ENCODE data around the gene CACNG3.
A peak's percentile ranks its signal among the peaks of the same experiment; 100 is the strongest.
"Not testable (repeated sequence)": the region's sequence is repeated elsewhere in the genome, so short reads cannot be mapped to it uniquely, and the experiment has no call there.

Gene CACNG3
- 0 to 0.07 reads per million in 2 donors for total RNA-seq

DNA sequence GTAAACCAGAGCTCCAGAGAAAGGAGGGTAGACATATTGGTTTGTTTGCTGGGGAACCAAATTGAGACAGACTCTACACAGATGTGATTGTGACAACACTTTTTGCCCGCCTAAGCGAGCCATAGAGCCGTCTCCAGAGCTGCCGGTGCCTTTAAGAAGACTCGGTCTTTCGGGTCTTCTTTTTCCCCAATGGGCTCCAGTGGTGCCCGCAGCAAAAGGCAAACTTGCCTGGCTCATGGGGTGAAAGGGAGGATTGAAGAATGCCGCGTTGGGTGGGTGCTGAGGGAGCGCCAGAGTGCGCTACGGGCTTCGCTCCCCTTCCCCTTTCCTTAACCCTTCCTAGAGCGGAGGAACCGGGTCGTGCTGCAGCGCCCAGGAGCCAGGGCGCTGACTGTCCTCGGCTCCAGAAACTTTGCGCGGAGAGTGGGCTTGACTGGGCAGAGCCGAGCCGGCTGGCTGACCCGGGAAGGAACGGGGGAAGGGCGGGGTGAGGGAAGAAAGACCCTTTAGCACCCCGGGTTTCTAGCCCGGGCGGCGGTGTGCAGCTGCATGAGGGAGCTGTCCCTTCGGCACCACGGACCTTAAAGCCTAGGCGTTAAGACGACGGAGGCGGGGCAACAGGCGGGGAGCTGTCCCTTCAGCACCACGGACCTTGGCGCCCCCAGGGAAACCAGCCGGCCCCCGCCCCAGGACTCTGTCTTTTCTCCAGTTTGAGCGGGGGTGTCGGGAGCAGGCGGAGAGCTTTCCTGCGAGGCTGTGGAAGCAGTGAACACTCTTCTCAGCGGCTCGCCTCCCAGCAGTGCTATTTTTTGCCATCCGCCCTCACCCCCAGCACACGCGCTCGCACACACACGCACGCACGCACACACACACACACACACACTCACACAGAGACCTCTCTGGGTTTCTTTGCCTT lies at the start of gene CACNG3:
CACNG3 (plus strand) TSS at position 880 of the 916 bp plus-strand sequence. CDS start 420 bp downstream, outside the sequence.
- DNase-seq = peak; percentile 38

DNA sequence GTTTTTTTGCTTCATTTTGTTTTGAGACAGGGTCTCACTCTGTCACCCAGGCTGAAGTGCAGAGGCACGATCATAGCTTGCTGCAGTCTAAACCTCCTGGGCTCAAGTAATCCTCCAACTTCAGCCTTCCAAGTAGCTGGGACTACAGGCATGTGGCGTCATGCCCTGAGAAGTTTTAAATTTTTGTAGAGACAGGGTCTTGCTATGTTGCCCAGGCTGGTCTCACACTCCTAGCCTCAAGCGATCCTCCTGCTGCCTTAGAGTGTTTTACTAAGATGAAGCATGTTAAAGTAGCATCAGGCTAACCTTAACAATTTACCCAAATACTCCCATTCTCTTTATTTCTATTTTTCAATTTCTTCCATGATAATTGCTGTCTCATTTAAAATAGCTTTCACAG lies 49.2 kb upstream of the CACNG3 start:
- DNase-seq = no peak

- DNase-seq = no peak
Observed at GRCh38 chr16:24208710-24209109, 47.4 kb upstream of the CACNG3 start.

- DNase-seq = no peak
Observed at GRCh38 chr16:24214992-24215391, 41.1 kb upstream of the CACNG3 start.

DNA sequence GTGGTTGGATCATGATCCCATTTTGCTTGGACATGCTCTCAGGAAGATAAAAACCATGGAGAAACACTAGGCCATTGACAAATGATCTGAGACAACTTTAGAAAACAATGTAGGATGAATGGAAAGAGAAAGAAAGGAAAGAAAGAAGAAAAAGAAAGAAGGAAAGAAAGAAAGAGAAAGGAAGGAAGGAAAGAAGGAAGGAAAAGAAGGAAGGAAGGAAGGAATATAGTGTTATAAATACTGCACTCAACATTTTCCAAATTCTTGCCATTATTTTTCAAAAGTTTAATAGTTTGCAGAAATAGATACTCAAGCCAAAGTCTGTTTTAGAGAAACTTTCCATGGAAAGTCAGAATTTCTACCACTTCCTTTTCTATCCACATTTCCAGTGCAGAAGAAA lies 39.2 kb upstream of the CACNG3 start:
- DNase-seq = no peak

- DNase-seq = no peak
Observed at GRCh38 chr16:24217461-24217860, 38.7 kb upstream of the CACNG3 start.

DNA sequence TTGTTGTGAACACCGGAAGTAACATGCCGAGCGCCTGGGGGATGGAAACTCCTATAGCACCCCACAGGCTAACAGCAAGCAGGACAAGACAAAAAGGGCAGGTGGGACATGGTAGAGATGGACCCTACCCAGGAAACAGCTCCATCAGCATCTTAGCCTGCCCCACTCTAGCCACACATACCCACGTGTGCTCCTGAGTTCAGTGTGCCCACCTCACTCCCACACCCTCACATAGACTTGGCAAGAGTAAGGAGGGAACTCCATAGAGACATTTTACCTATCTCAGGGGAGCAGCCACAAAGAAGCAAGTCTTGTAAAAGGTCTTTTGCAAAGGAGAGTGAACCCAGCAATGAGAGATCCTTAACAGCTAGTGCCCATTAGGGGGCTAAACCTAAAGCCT lies 37.8 kb upstream of the CACNG3 start:
- DNase-seq = no peak

DNA sequence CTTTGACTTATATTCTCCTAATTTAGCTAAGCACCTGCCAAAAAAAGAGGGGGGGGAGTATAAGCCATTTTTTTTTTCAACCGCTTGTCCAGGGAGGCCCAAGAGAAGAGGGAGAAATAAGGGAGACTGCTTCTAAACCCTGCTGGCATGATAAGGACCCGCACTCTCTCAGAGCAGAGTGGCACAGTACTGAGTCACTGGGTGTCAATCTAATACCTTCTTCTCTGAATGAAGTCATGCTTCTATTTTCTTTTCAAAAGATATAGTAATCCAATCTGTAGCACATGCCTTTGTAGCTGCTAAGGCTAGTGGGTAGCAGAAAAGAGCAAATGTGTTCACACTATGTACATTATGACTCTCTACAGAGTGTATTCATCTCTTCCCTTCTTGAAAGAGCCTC lies 34.9 kb upstream of the CACNG3 start:
- DNase-seq = no peak

DNA sequence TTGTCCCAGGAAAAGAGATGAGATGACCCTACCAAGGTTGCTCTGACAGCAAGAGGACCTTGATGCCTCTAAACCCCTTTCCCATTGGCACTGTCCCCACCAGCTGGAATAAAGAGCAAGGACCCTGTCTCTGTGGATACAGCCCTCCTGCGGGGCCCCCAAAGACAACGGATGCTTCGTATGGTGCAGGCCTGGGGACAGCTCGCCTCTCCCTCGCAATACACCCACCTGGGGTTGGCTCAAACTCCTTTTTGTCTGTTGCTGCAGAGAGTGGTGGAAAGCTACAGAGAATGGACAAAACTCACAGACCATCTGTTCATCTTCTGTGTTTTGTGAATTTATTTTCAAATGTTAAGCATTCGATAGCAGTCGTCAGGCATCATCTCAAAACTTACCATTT lies 27.6 kb upstream of the CACNG3 start:
- DNase-seq = no peak

- DNase-seq = no peak
Observed at GRCh38 chr16:24232936-24233335, 23.2 kb upstream of the CACNG3 start.

DNA sequence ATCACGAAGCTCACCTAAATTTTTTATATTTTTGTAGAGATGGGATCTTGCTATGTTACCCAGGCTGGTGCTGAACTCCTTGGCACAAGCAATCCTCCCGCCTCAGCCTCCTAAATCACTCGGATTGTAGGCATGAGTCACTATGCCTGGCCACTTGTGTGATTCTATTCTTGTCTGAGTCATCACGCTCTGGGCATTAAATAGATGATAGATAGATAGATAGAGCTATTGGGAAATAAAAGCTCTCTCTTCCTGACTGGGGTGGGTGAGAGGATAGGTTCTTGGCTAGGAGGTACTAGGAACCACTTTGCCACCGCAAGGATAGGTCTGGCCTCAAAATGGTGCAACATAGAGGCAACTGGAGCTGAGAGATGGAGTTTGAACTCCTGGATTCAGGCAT lies 21.4 kb upstream of the CACNG3 start:
- no peak for DNase-seq

DNA sequence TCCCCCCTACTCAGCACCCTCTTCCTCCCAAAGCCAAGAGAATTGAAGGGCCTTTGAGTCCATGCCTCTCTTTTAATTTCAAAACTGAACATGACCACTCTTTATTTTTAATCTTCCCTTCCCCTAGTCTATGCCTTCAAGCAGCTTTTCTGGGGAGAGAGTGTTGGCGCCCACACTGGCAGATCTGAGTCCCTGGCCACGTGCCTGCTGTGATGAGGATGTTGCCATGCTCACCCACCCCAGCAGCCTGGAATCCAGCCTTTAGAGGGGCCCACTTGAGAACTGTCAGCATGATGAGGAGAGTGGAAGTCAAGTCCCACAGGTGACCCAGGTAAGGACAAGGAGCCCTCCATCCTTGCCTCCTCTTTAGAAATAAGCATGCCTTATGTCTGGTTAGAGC lies 20.3 kb upstream of the CACNG3 start:
- no peak for DNase-seq

GRCh38 chr16:24238846-24239245 lies 17.3 kb upstream of the CACNG3 start:
- DNase-seq = not testable (repeated sequence)

DNA sequence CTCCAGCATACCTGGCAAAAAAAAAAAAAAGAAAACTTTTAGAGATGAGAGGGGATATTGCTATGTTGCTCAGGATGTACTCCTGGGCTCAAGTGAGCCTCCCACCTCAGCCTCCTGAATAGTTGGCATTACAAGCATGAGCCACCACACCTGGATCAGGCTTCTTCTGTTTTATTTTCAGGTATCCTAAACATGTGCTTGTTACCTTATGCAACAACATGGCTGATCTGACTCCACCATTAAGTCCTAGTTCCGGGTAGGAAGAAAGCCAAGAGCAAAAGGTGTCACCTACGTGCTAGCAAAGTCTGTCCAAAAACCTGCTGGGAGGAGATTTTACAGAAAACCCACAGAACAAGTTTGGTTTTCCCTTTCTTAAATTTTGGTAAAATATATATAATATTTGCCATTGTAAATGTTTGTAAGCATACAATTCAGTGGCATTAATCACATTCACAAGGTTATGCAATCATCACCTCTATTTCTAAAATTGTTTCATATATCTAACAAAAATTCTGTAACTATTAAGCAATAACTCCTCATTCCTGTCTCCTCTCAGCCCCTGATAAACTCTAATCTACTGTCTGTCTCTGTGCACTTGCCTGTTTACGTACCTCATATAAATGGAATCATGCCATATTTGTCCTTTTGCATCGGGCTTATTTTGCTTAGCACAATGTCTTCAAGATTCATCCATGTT lies 9.1 kb upstream of the CACNG3 start:
- DNase-seq = no peak

GRCh38 chr16:24253192-24253591 lies 2.9 kb upstream of the CACNG3 start:
- peak; percentile 5 for DNase-seq

GRCh38 chr16:24257958-24258357 lies 1.8 kb downstream of the CACNG3 start:
- no peak for DNase-seq

DNA sequence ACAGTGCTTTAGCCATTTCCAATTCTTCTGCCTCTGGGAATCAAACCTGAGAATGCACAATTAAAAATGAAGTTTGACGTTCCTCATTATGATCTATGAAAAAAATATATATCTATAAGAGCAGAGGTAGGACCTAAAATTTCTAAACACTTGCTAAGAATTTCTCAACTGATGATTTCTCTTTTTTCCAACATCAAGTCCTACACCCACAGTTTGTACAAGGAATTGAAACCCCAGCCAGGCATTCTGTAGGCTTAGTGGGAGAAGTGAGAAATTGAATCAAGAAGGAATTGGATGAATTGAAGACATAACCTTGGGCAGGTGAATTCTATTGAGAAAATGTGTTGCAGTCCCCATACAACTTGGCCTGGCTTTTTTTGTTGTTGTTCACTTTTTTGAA lies 2.7 kb downstream of the CACNG3 start:
- no peak for DNase-seq

DNA sequence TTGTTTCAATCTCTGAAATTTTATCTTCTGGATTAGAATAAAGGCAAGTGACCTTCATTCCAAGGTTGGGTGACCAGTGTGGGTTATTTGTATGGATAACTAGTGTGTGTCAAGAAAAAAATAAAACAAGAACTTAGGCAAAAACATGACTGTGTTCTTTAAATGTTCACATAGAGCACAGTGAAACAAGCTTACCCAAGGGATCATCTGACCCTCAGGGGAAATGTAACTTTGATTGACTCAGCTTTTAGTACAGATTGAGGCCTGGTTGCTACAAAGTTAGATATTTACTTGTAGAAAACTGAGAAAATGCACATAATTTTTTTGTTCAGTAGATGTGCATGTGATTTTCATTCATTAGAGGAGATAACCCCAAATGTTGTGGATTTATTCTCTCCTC lies 6.7 kb downstream of the CACNG3 start:
- no peak for DNase-seq

- DNase-seq = no peak
Observed at GRCh38 chr16:24270721-24271442, 14.7 kb downstream of the CACNG3 start.

DNA sequence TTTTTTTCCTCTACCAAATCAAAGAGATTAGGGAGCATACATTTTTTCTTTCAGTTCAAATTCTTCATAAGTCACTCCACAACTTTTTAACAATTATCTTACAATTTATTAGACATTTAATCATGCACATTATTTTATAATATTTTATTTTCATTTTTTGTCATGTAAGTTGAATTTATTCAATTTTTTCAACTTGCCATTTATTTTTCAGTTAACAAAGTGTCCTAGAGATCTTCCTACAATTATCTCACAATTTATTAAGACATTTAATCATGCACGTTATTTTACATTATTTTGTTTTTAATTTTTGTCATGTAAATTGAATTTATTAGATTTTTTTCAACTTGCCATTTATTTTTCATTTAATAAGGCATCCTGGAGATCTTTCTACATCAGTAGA lies 16.2 kb downstream of the CACNG3 start:
- no peak for DNase-seq

DNA sequence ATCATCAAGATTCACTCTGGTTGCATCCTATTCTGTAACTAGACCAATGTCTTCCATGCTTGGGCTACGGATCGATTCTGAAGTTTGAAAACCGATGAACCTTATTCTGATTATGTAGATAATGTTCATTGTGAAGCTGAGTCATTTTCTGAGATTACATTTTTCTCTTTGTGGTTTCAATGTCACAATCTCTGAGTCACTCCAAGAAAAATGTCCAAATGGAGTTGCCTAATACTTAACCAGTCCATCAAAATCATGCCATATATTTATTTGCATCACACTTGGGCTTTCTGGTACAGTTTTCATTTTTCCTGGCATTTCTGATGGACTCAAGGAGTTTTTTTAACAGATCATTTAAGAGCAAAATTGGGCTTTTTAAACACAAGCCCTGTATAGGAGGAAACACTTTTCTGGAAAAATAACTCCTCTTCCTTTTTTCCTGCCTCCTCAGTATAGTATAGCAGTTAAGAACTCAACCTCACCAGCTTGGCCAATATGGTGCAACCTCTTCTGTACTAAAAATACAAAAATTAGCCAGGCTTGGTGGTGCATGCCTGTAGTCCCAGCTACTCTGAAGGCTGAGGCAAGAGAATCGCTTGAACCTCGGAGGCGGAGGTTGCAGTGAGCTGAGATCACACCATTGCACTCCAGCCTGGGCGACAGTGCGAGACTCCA lies 17.5 kb downstream of the CACNG3 start:
- no peak for DNase-seq

DNA sequence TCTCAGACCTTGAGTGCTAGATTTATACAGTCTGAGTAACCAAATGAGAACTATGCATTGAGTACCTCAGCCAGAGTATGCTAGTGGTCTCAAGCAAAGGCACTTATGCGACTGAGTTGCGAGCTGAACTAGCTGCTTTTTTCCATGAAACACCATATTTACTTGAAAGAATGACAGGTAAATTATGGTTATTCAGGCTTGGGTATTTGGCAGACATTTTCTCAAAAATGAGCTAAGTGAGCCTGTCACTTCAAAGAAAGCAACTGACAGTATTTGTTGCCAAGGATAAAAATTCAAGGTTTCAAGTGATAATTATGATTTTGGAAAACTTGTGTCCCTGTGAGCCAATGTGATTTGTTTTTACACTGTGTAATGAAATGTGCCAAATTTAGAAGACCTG lies 19.3 kb downstream of the CACNG3 start:
- DNase-seq = no peak

DNA sequence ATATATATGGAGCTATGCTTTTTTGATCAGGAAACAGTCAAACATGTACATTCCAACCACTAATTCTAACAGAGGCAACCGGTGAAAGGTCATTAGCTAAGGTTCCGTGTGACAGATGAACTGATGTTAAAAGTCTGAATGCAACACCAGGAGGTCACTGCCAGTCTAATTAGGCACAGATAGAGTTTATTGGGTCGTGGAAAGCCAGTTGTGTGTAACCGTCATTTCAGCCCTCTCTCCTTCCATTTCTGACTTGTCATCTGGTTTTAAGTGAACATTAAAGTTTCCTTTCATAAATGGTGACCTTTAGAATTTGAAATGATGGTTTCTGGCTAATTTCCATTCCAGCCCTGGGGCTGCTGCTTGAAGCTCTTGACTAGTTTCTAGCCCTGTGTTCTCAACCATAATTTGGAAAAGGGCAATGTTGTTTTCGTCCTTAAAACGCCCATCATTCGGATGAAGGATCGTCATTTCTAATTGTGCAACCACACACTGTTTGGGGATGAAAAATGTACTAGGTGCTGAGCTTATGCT lies 23.9 kb downstream of the CACNG3 start:
- DNase-seq = no peak
